Testis (tissue), 3 donors: Measurements from ENCODE around the gene TRIM7. TPM values are rescaled to one million over a fixed set of nuclear protein-coding genes. Genes with fewer than 3 reads are reported as not detected.
"Not testable (repeated sequence)": the region's sequence is repeated elsewhere in the genome, so short reads cannot be mapped to it uniquely, and the experiment has no call there.

Source experiments
- DNase-seq: peaks from one replicate; pipeline ENCODE4 v3.0.0-alpha.2; 2019
- H3K27ac ChIP-seq, 2 donors: fragments of 200-600 bp; sonication (generic); one replicate each; pipeline ENCODE4 v1.5.1; 2019
- H3K27me3 ChIP-seq: fragments of 200-600 bp; sonication (generic); one replicate; pipeline ENCODE4 v1.5.1; 2019
- H3K36me3 ChIP-seq: fragments of 200-600 bp; sonication (generic); one replicate; pipeline ENCODE4 v1.5.1; 2017; ENCODE audit warnings: low read depth; ENCODE audit errors: missing control alignments
- H3K4me1 ChIP-seq: fragments of 200-600 bp; sonication (generic); one replicate; pipeline ENCODE4 v1.5.1; 2019
- H3K4me3 ChIP-seq, 2 donors: fragments of 200-600 bp; sonication (generic); one replicate each; pipeline ENCODE4 v1.5.1; 2017 to 2019
- H3K9me3 ChIP-seq: fragments of 200-600 bp; sonication (generic); one replicate; pipeline ENCODE4 v1.5.1; 2017
- POLR2A ChIP-seq: fragments of 450-650 bp; IDR thresholded peaks from one replicate; pipeline ENCODE4 v1.6.1; 2017; ENCODE audit warnings: antibody characterized with exemption, mild to moderate bottlenecking, moderate library complexity
- WGBS, 2 donors: methylation state at CpG; one replicate each; pipeline ENCODE4 v1.1.5; 2018; 5-methylcytosine and 5-hydroxymethylcytosine counted together
- intact Hi-C: fragments of 100-400 bp; cut with DNase I; formaldehyde crosslinking; loops from one replicate; pipeline ENCODE4 v1.15.1; 2023; ENCODE audit warnings: low total_unique reads
- polyA plus RNA-seq: library from polyadenylated mRNA; stranded (reverse); fragments of 350-450 nt; fragmentation: Illumina TruSeq; extraction: RNeasy Lipid Tissue Mini Kit (QIAGEN cat#74804); gene quantifications from one replicate; pipeline ENCODE4 v1.2.3, GENCODE V29; 2014; ENCODE audit warnings: low read depth, low replicate concordance; ENCODE audit not compliant: insufficient read depth
- total RNA-seq, 2 donors: library from RNA; depleted of rRNA; stranded (reverse); fragments of >200 nt; gene quantifications; one replicate each; pipeline ENCODE4 v1.2.3, GENCODE V29; 2016
- TF ChIP-seq, protein P1 (sequence below), 3 experiments: fragments of 450-650 bp in 2 of 3; fragments of 200-600 bp in 1 of 3; sonication (generic) in 1 of 3; IDR thresholded peaks; one replicate each; pipeline ENCODE4 v1.5.1; 2016 to 2019; ENCODE audit warnings: antibody characterized with exemption in 3 of 3, mild to moderate bottlenecking in 2 of 3, moderate library complexity in 1 of 3

The TRIM7 gene
- total and polyA plus RNA-seq, 3 donors from 2014 or later = 0.43 to 0.87 (median 0.47) TPM

DNA sequence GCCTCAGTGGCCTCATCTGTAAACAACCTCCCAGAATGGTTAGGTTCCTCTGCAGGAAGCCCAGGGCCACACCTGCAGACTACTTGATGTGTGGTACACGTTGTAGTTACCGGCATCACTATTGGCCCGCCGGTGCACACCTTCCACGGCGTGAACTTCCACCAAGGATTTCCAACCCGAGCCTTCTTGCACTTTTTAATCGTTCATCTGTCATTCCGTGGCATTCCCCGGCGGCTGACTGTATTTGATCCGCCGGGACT is 12.7 kb upstream of the TRIM7 start:
- TF ChIP-seq, protein P1, sequence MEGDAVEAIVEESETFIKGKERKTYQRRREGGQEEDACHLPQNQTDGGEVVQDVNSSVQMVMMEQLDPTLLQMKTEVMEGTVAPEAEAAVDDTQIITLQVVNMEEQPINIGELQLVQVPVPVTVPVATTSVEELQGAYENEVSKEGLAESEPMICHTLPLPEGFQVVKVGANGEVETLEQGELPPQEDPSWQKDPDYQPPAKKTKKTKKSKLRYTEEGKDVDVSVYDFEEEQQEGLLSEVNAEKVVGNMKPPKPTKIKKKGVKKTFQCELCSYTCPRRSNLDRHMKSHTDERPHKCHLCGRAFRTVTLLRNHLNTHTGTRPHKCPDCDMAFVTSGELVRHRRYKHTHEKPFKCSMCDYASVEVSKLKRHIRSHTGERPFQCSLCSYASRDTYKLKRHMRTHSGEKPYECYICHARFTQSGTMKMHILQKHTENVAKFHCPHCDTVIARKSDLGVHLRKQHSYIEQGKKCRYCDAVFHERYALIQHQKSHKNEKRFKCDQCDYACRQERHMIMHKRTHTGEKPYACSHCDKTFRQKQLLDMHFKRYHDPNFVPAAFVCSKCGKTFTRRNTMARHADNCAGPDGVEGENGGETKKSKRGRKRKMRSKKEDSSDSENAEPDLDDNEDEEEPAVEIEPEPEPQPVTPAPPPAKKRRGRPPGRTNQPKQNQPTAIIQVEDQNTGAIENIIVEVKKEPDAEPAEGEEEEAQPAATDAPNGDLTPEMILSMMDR (IDR thresholded peaks at IDR 0.05) = no peak
- TF ChIP-seq POLR2A = no peak
- Histone ChIP-seq H3K4me3 (peak overlapping the region; percentile 43 to 49), H3K36me3 (no peaks in the 10 kb centered on the region), H3K27me3 (no peaks in the 10 kb centered on the region), H3K27ac (peak overlapping the region; percentile 15 to 46), H3K4me1 (no peaks in the 10 kb centered on the region), H3K9me3 (no peaks in the 10 kb centered on the region)
- 5 to 8% methylated on average over 13 of the region's 13 CpGs for whole genome bisulfite sequencing, 2 donors
- DNase-seq = no peak
- intact Hi-C loops = no loop called here

DNA sequence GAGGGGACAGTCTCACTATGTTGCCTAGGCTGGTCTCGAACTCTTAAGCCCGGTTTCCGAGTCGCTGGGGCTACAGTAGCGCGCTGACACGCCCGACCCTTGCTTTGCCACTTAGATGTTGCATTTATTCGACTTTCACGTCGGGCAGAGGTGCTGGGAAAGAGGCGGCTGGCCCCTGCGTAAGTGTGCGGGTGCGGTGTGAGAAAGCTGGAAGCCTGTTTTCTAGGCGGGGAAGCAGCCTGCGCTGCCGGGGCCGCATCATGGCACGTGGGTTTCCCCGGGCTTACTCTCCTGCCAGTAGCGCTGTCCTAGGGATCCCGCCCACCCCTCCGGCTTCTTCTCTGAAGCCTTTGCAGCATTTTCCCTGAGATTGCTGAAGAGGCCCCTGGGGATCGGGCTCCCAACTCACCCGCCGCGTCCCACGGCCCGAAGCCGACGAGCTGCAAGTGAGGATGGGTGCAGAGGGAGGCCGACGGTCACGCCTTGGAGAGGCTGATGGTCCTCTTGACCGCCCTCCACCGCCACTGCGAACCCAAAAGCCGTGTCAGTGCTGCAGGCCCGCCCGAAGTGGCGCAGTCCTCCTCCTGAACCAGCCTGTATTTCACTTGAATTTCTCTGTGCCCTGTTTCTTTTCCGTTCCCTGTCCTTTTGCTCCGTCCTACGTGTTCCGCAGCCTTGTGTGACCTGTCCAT is 12.3 kb upstream of the TRIM7 start:
- H3K9me3 ChIP-seq = no peaks in the 10 kb centered on the region
- H3K36me3 ChIP-seq = no peaks in the 10 kb centered on the region
- WGBS, 2 donors = 0 to 2% methylated on average over 26 to 46 of the region's 46 CpGs
- no peaks in the 10 kb centered on the region for H3K27me3 ChIP-seq
- peak overlapping the region; percentile 43 to 49 for H3K4me3 ChIP-seq
- H3K27ac ChIP-seq = peak overlapping the region; percentile 14 to 15
- intact Hi-C loops = no loop called here
- H3K4me1 ChIP-seq = no peaks in the 10 kb centered on the region
- peak; percentile 52 for DNase-seq
- TF ChIP-seq, protein P1 (IDR thresholded peaks at IDR 0.05) = no peak
- no peak for TF ChIP-seq POLR2A

DNA sequence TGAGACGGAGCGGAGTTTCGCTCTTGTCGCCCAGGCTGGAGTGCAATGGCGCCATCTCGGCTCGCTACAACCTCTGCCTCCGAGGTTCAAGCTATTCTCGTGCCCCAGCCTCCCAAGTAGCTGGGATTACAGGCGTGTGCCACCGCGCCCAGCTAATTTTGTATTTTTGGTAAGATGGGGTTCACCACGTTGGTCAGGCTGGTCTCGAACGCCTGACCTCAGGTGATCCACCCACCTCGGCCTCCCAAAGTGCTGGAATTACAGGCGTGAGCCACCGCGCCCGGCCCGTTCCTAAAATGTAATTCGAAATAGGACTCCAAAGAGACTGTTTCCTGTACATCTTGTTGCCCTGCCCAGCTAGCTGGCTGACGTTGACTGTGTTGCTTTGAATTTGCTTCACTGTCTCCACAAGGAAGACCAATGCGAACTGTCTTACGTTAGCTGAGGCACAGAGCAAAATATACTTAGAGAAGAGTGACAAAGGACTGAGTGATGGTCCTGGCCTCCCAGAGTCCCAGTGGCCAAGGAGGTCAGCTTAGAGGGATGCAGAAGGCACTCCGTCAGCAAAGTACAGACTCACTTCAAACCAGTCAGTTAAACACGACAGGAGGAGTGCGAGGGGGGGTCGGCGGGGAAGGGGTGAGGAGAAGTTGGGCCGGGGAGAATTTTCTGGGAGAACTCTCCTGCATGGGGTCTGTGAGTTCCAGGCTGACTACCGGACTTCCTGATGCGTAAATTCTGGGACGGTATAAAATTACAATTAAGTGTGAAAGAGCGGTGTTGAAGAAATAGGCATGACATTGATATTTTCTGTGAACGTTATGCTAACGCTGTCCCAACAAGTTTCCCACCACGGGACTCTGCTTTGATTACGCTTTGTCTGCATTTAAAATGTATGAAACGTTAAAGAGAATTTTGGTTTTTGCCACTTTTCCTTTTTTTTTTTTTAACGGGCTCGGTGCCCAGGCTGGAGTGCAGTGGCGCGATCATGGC is 11.3 kb upstream of the TRIM7 start:
- 23 to 31% methylated on average over 44 of the region's 44 CpGs for WGBS, 2 donors
- H3K27me3 ChIP-seq = no peaks in the 10 kb centered on the region
- DNase-seq = no peak

DNA sequence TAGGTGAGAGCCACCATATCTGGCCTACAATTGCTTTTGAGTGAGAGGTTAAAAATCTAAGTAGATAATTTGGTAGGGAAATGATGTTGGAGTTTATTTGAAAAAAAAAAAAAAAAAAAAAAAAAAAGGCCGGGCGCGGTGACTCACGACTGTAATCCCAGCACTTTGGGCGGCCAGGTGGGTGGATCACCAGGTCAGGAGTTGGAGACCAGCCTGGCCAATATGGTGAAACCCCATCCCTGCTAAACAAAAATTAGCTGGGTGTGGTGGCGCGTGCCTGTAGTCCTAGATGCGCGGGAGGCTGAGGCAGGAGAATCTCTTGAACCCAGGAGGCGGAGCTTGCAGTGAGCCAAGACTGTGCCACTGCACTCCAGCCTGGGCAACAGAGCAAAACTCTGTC is 9.3 kb upstream of the TRIM7 start:
- WGBS, 2 donors = 65 to 84% methylated on average over 10 of the region's 10 CpGs
- not testable (repeated sequence) for H3K4me3 ChIP-seq

More for the DNA sequence above, 11.3 kb upstream of the TRIM7 start:
- intact Hi-C loops = no loop called here
- H3K9me3 ChIP-seq = no peaks in the 10 kb centered on the region
- no peaks in the 10 kb centered on the region for H3K4me1 ChIP-seq
- no peak for TF ChIP-seq POLR2A
- TF ChIP-seq, protein P1 (IDR thresholded peaks at IDR 0.05) = no peak
- H3K27ac ChIP-seq = no peak overlapping the region
- H3K36me3 ChIP-seq = no peaks in the 10 kb centered on the region
- H3K4me3 ChIP-seq = peak overlapping the region; percentile 43 to 49

DNA sequence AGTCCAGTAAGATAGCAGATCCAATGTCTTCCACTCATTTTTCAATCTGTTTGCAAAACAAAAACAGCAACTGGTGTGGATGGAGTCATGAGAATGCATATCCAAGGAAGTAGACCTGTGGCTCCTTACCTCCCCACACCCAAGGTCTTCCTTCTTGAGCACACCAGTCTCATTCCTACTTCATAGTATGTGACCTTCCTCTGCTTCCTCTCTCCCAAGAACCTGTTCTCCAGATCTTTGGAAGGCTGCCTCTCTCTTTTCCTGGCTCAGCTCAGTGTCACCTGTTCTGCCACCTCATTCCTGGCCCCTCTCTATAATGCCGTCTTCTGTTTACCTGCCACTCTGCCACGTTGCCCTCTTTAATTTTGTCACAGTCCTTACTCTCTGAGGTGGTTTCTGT is 7.9 kb upstream of the TRIM7 start:
- intact Hi-C loops = no loop called here
- 75 to 80% methylated on average over 2 of the region's 2 CpGs for WGBS, 2 donors

More for the DNA sequence above, 9.3 kb upstream of the TRIM7 start:
- H3K27me3 ChIP-seq, DNase-seq, H3K4me1 ChIP-seq, H3K9me3 ChIP-seq, H3K27ac ChIP-seq, H3K36me3 ChIP-seq, intact Hi-C loops: not testable (repeated sequence)

More for the DNA sequence above, 7.9 kb upstream of the TRIM7 start:
- DNase-seq = no peak
- TF ChIP-seq, protein P1 (IDR thresholded peaks at IDR 0.05) = no peak
- Histone ChIP-seq H3K9me3 (no peaks in the 10 kb centered on the region), H3K27ac (no peak overlapping the region), H3K36me3 (no peaks in the 10 kb centered on the region), H3K4me1 (no peaks in the 10 kb centered on the region), H3K4me3 (no peak overlapping the region), H3K27me3 (no peaks in the 10 kb centered on the region)
